Measurements from ENCODE around the gene LRP1. TPM values are rescaled to one million over a fixed set of nuclear protein-coding genes. Genes with fewer than 3 reads are reported as not detected.

Gene LRP1
- total and polyA plus RNA-seq, 3 experiments from 2014 or later, result 0.29 to 2.5 (median 2.3) TPM

DNA sequence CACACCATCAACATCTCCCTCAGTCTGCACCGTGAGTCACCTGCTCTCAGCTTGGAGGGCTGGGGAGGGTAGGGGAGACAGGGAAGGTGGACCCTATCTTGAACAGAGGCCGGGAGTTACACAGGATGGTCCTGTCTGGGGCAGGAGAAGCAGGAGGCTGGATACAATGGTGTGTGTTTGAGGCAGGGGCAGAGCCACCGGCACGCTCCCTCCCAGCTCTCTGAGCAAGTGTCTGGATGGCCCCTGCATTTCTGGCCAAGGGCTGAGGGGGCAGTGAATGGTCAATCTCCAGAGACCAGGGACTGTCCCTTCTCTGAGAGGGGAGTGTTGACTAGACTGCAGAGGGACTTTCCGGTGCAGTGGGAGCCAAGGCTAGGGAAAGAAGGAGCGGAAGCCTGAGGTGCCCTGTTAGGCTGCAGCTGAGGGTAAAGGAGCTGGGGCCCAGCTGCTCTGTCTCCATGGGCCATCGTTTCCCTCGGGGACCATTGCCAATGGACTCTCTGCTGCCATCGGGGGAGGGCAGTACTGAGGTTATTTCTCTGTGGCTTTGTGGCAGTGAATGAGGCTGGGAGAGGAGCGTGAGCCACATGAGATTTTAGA is 17.3 kb downstream of the LRP1 start:
- no peaks in the 10 kb centered on the region for H3K27me3 Mint-ChIP-seq
- no peaks in the 10 kb centered on the region for H3K4me1 ChIP-seq (ENCODE audit: insufficient read depth, low read length)
- no peak overlapping the region for H3K27ac ChIP-seq (ENCODE audit: low read depth, low read length)
- no peak for DNase-seq
- no peaks in the 10 kb centered on the region for H3K9me3 Mint-ChIP-seq
- H3K9me3 ChIP-seq (ENCODE audit: low read length), result no peaks in the 10 kb centered on the region
- no peak overlapping the region for H3K4me3 ChIP-seq (ENCODE audit: low read length)
- no peak overlapping the region for H3K4me3 Mint-ChIP-seq
- CTCF ChIA-PET, result no interaction called here
- H3K27me3 ChIP-seq (ENCODE audit: insufficient read depth, low read length, poor library complexity, severe bottlenecking), result no peaks in the 10 kb centered on the region
- peaks cover 0 to 3% (median 0%) of the 10 kb centered on the region in 3 donors for H3K4me1 Mint-ChIP-seq
- peak overlapping the region in 1 of 8 donors; percentile 11 for H3K27ac Mint-ChIP-seq
- POLR2A ChIA-PET, result no interaction called here
- no peaks in the 10 kb centered on the region for H3K36me3 ChIP-seq (ENCODE audit: insufficient read depth, low read length)
- peaks cover 0 to 2% (median 0%) of the 10 kb centered on the region in 3 donors for H3K36me3 Mint-ChIP-seq

DNA sequence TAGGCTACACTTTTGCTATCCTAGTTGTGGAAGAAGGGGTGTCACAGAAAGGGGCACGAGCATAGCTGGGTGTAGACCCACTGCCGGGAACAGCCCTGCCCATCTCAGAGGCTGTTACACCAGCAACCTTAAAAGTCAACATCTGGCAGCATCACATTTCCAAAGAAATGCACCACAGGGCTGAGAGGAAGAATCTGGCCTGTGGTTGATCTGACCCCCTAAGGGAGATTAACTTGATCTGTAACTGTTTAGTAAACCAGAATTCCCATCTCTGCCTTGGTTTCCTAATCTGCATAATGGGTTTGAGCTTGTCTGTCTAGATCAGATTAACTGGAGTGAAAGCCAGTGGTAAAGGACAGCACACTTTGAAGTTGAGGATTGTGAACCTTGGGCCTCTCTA is 17.8 kb downstream of the LRP1 start:
- peaks cover 0 to 2% (median 0%) of the 10 kb centered on the region in 3 donors for H3K36me3 Mint-ChIP-seq
- no peak overlapping the region for H3K4me3 Mint-ChIP-seq
- Histone ChIP-seq H3K27ac (ENCODE audit: low read depth, low read length) (no peak overlapping the region), H3K4me3 (ENCODE audit: low read length) (no peak overlapping the region), H3K36me3 (ENCODE audit: insufficient read depth, low read length) (no peaks in the 10 kb centered on the region), H3K4me1 (ENCODE audit: insufficient read depth, low read length) (no peaks in the 10 kb centered on the region), H3K27me3 (ENCODE audit: insufficient read depth, low read length, poor library complexity, severe bottlenecking) (no peaks in the 10 kb centered on the region), H3K9me3 (ENCODE audit: low read length) (no peaks in the 10 kb centered on the region)
- POLR2A ChIA-PET, result no interaction called here
- H3K27me3 Mint-ChIP-seq, result no peaks in the 10 kb centered on the region
- CTCF ChIA-PET, result no interaction called here
- peaks cover 0 to 3% (median 0%) of the 10 kb centered on the region in 3 donors for H3K4me1 Mint-ChIP-seq
- no peak for DNase-seq
- H3K27ac Mint-ChIP-seq, result peak overlapping the region in 1 of 8 donors; percentile 11
- H3K9me3 Mint-ChIP-seq, result no peaks in the 10 kb centered on the region

DNA sequence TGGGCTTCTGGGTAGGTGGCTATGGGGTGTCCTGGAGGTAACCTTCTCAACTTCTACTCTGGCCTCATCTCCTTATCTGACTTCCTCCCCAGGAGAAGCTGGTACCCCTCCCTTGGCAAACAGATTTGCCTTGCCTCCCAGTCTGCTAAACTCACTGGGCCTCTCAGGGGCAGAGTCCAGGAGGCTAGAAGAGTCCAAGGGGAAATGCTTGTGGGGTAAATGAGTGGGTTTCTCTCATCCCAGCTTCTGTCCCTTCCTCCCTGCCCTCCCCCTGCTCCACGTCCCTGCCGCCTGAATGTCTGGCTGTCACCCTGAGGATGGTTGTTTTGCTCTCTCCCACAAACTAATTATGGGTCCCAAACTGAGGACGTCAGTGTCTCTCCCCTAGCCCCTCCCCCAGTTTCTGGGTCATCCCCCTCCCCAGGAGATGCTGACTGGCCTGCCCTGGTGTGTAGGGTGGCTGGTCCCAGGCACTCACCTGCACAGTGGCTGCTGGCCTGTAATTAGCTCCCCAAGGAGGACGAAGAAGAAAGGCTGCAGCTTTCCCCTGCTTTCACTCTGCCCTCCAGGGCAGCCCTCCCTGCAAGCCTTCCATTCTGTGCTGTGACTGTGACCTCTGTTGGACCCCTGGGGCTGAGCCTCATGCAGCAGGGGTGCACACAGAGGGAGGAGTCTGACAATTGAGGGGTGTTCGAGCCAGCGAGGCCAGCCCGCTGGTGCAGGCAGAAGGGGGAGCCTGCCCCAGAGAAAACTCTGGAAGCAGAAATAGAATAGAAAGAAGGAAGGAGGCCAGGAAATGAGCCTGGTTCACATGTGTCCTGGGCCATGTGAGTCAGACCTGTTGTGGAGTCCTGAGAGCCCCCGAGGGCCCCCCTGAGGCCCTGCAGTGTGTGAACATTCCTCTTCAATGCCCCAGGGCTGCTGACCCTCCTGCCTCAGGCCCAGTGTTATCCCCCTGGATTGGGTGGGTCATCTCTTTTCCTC is 19.0 kb downstream of the LRP1 start, which contains the start of gene LRP1-AS:
Gene LRP1-AS, minus strand, starts transcription at position 659 of the 984 bp plus-strand sequence.
- Histone ChIP-seq H3K4me1 (ENCODE audit: insufficient read depth, low read length) (no peaks in the 10 kb centered on the region), H3K36me3 (ENCODE audit: insufficient read depth, low read length) (no peaks in the 10 kb centered on the region), H3K27me3 (ENCODE audit: insufficient read depth, low read length, poor library complexity, severe bottlenecking) (no peaks in the 10 kb centered on the region), H3K4me3 (ENCODE audit: low read length) (no peak within 1 kb of the TSS), H3K27ac (ENCODE audit: low read depth, low read length) (no peak within 1 kb of the TSS), H3K9me3 (ENCODE audit: low read length) (no peaks in the 10 kb centered on the region)
- no peak within 1 kb of the TSS for H3K4me3 Mint-ChIP-seq
- H3K27me3 Mint-ChIP-seq, result no peaks in the 10 kb centered on the region
- H3K9me3 Mint-ChIP-seq, result no peaks in the 10 kb centered on the region
- CTCF ChIA-PET, result no interaction called here
- H3K27ac Mint-ChIP-seq, result peak within 1 kb of the TSS in 1 of 8 donors; percentile 23
- H3K4me1 Mint-ChIP-seq, result peaks cover 0 to 3% (median 0%) of the 10 kb centered on the region in 3 donors
- no peak for DNase-seq
- POLR2A ChIA-PET, result interaction anchor here (0.6 kb wide), 1 partner anchor 1352 kb away, joined by 3 read pairs; no protein-coding TSS in a partner anchor
- no peaks in the 10 kb centered on the region for H3K36me3 Mint-ChIP-seq

DNA sequence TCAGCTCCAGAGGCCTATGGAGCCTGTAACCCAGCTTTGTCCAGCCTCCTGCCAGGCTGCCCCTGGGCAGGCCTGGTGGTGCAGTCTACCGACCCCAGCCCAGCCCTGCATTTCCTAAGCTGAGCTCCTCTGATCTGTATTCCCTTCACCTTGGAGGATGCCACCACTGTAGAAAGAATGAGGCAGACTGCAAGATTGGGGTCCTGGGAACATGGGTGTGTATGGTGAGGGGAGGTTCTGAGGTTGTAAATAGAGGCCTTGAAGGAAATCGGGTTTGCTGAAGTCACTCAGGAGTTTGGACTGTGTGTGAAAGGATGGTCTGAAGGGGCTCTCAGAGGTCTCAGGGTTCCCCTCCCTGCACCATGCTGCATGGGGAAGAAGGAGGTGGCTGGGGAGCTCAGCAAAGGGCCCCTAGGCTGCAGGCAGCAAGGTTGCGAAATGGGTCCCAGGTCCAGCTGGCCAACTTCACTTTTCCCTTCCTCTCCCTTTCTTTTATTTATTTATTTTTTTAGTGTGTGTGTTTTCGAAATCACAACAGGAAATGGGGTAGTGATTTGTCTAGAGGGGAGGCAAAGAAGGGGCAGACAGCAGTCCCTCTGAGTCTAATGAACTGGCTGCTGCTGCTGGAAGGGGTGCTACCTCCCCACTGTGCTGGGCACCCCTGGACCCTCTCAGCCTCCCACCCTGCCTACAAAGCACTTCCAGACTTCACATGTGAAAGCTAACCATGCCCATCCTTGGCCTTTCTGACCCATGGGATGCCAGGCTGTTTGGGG is 20.4 kb downstream of the LRP1 start:
- Mint-ChIP-seq H3K27ac (no peak overlapping the region), H3K9me3 (no peaks in the 10 kb centered on the region), H3K4me1 (no peaks in the 10 kb centered on the region), H3K27me3 (peaks cover 0 to 6% of the 10 kb centered on the region in 2 donors), H3K36me3 (no peaks in the 10 kb centered on the region), H3K4me3 (no peak overlapping the region)
- no peaks in the 10 kb centered on the region for H3K36me3 ChIP-seq (ENCODE audit: insufficient read depth, low read length)
- DNase-seq, result no peak
- H3K4me3 ChIP-seq (ENCODE audit: low read length), result no peak overlapping the region
- no peaks in the 10 kb centered on the region for H3K27me3 ChIP-seq (ENCODE audit: insufficient read depth, low read length, poor library complexity, severe bottlenecking)
- ChIA-PET POLR2A (no interaction called here), CTCF (no interaction called here)
- no peak overlapping the region for H3K27ac ChIP-seq (ENCODE audit: low read depth, low read length)
- no peaks in the 10 kb centered on the region for H3K4me1 ChIP-seq (ENCODE audit: insufficient read depth, low read length)
- H3K9me3 ChIP-seq (ENCODE audit: low read length), result no peaks in the 10 kb centered on the region

DNA sequence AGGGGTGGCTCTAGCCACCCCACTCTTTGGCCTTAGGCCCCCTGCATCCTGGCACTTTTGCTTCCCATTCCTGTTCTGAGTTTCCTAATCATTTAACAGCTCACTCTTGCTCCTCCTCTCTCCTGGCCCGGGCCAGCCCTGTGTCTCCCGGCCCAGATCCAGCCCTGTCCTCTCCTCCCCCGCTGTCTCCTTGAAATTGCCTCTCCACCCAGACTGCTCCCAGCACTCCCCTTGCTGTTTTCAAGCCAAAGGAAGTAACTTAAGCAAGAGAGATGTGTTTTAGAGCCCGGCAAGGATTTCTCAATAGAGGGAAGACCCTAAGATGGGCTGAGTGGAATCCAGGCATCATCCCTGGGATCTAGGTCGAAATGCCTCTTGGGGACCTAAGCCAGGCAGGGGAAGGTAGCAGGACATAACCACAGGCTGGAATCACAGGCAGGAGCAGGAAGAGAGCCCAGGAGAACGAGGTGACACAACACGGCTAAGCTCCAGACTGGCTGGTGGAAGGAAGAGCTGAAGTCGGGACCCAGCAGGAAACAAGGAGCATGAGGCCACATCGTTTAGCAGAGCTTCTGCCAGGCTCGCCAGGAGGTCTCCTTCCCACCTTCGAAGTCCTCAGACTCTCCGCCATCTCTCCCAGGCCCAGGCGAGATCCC is 21.1 kb downstream of the LRP1 start:
- DNase-seq, result no peak
- ChIA-PET POLR2A (no interaction called here), CTCF (no interaction called here)
- Histone ChIP-seq H3K36me3 (ENCODE audit: insufficient read depth, low read length) (no peaks in the 10 kb centered on the region), H3K27me3 (ENCODE audit: insufficient read depth, low read length, poor library complexity, severe bottlenecking) (no peaks in the 10 kb centered on the region), H3K9me3 (ENCODE audit: low read length) (no peaks in the 10 kb centered on the region), H3K4me3 (ENCODE audit: low read length) (no peak overlapping the region), H3K4me1 (ENCODE audit: insufficient read depth, low read length) (no peaks in the 10 kb centered on the region), H3K27ac (ENCODE audit: low read depth, low read length) (no peak overlapping the region)
- no peaks in the 10 kb centered on the region for H3K9me3 Mint-ChIP-seq
- H3K4me1 Mint-ChIP-seq, result no peaks in the 10 kb centered on the region
- H3K4me3 Mint-ChIP-seq, result no peak overlapping the region
- H3K27ac Mint-ChIP-seq, result no peak overlapping the region
- H3K36me3 Mint-ChIP-seq, result no peaks in the 10 kb centered on the region
- H3K27me3 Mint-ChIP-seq, result peaks cover 0 to 6% of the 10 kb centered on the region in 2 donors

DNA sequence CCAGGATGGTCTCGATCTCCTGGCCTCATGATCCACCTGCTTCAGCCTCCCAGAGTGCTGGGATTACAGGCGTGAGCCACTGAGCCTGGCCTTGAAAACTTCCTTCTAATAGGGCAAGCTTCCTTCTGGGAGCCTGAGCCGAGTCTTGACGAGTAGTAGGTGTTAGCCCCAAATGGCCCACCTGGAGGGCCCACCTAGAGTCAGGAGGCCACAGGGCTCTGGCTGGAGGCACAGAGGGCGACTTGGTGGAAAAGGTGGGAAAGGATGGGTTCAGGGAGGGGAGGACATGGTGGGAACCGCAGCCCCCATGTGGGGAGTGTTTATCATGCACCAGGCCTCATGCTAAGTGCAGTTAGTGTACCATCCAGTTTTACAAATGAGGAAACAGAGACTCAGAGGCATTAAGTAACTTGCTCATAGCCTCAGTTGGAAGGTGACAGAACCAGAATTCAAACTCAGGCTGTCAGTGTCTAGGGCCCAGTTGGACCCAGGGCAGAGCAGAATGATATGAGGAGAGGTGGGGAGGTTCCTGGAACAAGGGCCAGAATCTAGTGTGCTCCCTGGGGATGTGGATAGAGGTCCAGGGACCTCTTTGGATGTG is 22.2 kb downstream of the LRP1 start:
- no peaks in the 10 kb centered on the region for H3K36me3 Mint-ChIP-seq
- Histone ChIP-seq H3K27me3 (ENCODE audit: insufficient read depth, low read length, poor library complexity, severe bottlenecking) (no peaks in the 10 kb centered on the region), H3K36me3 (ENCODE audit: insufficient read depth, low read length) (no peaks in the 10 kb centered on the region), H3K4me1 (ENCODE audit: insufficient read depth, low read length) (no peaks in the 10 kb centered on the region), H3K4me3 (ENCODE audit: low read length) (no peak overlapping the region), H3K27ac (ENCODE audit: low read depth, low read length) (no peak overlapping the region), H3K9me3 (ENCODE audit: low read length) (no peaks in the 10 kb centered on the region)
- H3K27me3 Mint-ChIP-seq, result peaks cover 0 to 9% of the 10 kb centered on the region in 2 donors
- ChIA-PET CTCF (no interaction called here), POLR2A (no interaction called here)
- H3K27ac Mint-ChIP-seq, result no peak overlapping the region
- no peak for DNase-seq
- H3K4me3 Mint-ChIP-seq, result no peak overlapping the region
- H3K4me1 Mint-ChIP-seq, result no peaks in the 10 kb centered on the region
- no peaks in the 10 kb centered on the region for H3K9me3 Mint-ChIP-seq

DNA sequence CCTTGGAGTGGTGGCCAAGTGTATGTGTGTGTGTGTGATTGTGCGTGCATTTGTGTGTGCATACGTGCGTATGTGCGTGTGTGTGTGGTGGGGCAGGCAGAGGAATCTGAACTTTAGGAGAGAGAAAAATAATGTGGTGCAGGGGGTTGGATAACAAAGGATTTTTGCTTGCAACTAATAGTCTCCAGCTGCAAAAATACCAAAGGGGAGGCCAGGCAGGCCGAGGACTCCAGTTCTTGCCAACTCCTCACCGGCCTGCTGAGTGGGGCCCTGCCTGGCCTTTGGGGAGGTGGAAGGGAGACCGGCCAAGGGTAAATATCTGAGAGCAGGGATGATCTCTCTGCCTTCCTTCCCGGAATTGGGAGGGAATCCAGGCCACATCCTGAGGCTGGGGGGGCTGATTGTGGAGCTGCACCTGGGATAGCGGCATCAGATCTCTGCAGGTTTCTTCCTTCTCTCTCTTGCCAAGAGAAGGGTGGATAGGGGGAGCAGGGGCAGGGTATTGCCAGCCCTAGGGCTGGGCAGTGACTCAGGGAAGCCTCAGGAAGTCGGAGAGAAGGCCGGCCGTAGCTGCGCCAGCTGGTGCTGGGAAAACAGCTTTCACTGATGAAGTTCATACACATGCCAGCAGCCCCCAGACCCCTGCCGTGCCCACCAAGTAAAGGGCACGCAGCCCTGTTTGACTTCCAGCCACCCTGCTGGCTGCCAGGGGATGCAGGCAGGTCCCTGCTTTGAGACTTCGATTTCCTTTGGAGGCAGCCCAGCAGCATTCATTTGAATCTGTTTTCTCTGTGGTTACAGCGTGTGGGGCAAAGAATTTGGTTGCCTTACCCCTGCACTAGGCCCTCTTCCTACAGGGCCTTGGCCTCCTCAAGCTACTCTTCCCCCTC is 23.7 kb downstream of the LRP1 start:
- no peak overlapping the region for H3K4me3 ChIP-seq (ENCODE audit: low read length)
- H3K36me3 ChIP-seq (ENCODE audit: insufficient read depth, low read length), result no peaks in the 10 kb centered on the region
- H3K9me3 ChIP-seq (ENCODE audit: low read length), result no peaks in the 10 kb centered on the region
- CTCF ChIA-PET, result no interaction called here
- peaks cover 0 to 2% (median 2%) of the 10 kb centered on the region in 3 donors for H3K4me1 Mint-ChIP-seq
- H3K4me1 ChIP-seq (ENCODE audit: insufficient read depth, low read length), result no peaks in the 10 kb centered on the region
- H3K27ac Mint-ChIP-seq, result peak overlapping the region in 1 of 8 donors; percentile 89
- H3K36me3 Mint-ChIP-seq, result no peaks in the 10 kb centered on the region
- H3K27ac ChIP-seq (ENCODE audit: low read depth, low read length), result no peak overlapping the region
- H3K9me3 Mint-ChIP-seq, result no peaks in the 10 kb centered on the region
- H3K4me3 Mint-ChIP-seq, result no peak overlapping the region
- H3K27me3 ChIP-seq (ENCODE audit: insufficient read depth, low read length, poor library complexity, severe bottlenecking), result no peaks in the 10 kb centered on the region
- peaks cover 7 to 9% of the 10 kb centered on the region in 2 donors for H3K27me3 Mint-ChIP-seq
- POLR2A ChIA-PET, result no interaction called here
- no peak for DNase-seq

All from CD8-positive, alpha-beta memory T cell (primary cell).